Stimulated activated CD4-positive, alpha-beta T cell treated with anti-CD3 and anti-CD28 coated beads, Interleukin-15, amount 100 ng/mL, for 48 hours (primary cell): ENCODE data around the gene FDX2.
A peak's percentile ranks its signal among the peaks of the same experiment; 100 is the strongest.

Experiments
- DNase-seq, 2 donors: peaks; one replicate each; pipeline ENCODE4 v3.0.0-alpha.2; 2020; ENCODE audit warnings: low read depth in 2 of 2

The FDX2 gene

GRCh38 chr19:10332965-10333757, 17.3 kb upstream of the FDX2 start, which contains the start of gene RAVER1:
TSS of gene RAVER1 (minus strand) at chr19:10333529. CDS start at chr19:10333507, 22 bp downstream.
- peak; percentile 98 for DNase-seq

- DNase-seq: no peak
Observed at GRCh38 chr19:10332158-10332964, 16.5 kb upstream of the FDX2 start.

GRCh38 chr19:10329555-10329954, 13.7 kb upstream of the FDX2 start:
- DNase-seq: no peak

GRCh38 chr19:10328558-10329429, 13.0 kb upstream of the FDX2 start:
- DNase-seq: no peak

GRCh38 chr19:10327793-10328192, 12.0 kb upstream of the FDX2 start:
- no peak for DNase-seq

GRCh38 chr19:10325732-10326131, 9.9 kb upstream of the FDX2 start:
- no peak for DNase-seq

GRCh38 chr19:10321874-10322835, 6.3 kb upstream of the FDX2 start:
- no peak for DNase-seq

- no peak for DNase-seq
Observed at GRCh38 chr19:10321417-10321797, 5.6 kb upstream of the FDX2 start.

GRCh38 chr19:10320602-10321416, 5.0 kb upstream of the FDX2 start:
- no peak for DNase-seq

GRCh38 chr19:10318807-10319682, 3.2 kb upstream of the FDX2 start:
- DNase-seq: no peak

GRCh38 chr19:10317857-10318462, 2.1 kb upstream of the FDX2 start:
- no peak for DNase-seq

GRCh38 chr19:10317045-10317856, 1.4 kb upstream of the FDX2 start:
- DNase-seq: no peak

GRCh38 chr19:10316229-10317044, 622 bp upstream of the FDX2 start:
- DNase-seq: no peak

- no peak for DNase-seq
Observed at GRCh38 chr19:10309423-10309822, 6.4 kb downstream of the FDX2 start, which contains the start of gene ZGLP1. TSS of gene ZGLP1 (minus strand) at chr19:10309815.

- no peak for DNase-seq
Observed at GRCh38 chr19:10306327-10306726, 9.5 kb downstream of the FDX2 start.

- DNase-seq: no peak
Observed at GRCh38 chr19:10305139-10305806, 10.5 kb downstream of the FDX2 start.
